HG03442 (cell line): Measurements from ENCODE around the gene CHMP6.

Experiments used
- ATAC-seq: cut with Tn5 transposase; IDR thresholded peaks from one replicate; pipeline ENCODE4 v1.9.1; 2021; ENCODE audit warnings: mild to moderate bottlenecking, moderate library complexity; ENCODE audit not compliant: unreplicated experiment

Gene CHMP6

DNA sequence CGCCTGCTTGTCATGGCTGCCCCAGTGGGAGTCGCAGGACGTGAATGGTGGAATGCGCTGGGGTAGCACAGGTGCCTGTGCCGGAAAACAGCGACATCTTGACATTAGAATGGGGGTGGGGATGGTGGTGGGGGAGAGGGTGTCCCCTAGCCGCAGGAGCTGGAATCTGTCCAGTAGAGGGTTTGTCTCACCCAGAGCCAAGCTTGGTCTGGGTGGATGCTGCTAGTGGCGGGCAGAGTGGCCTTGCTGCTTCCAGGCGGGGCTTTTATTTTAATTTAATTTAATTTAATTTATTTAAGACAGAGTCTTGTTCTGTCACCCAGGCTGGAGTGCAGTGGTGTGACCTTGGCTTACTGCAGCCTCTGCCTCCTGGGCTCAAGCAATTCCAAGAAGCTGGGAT lies 51.0 kb downstream of the CHMP6 start:
- no peak for ATAC-seq

GRCh38 chr17:81043319-81043724 lies 51.7 kb downstream of the CHMP6 start:
- ATAC-seq, result no peak

DNA sequence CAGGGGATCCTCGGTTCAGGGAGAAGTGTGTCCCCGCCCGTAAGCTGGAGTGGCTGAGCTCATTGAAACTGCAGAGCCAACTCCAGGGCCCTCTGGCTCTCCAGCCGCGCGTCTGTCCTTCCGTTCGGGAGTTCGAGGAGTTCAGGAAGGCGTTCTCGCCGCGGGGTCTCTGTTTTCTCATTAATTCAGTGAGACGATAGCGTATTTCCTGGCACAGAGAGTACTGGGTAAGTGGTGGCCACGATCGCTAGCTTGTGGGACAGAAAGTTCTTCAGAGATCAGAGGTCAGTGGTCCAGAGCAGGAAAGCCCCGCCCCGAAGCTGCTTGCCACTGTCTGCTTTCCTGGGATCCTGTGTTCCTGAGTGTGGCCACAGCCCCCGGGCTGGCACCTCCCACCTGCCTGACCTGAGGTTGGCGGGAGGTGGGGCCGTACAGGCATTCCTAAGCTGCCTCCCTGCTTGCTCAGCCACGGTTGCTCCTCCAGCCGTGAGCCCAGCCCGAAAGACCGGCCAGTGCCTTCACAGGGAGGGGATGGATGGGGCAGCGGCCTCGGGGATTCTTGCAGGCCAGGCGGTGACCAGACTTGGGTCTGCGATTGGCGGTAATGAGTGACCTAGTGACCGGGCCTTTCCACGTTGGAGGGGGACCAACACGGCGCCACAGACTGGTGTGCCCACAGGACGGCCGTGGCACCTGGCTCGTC lies 52.2 kb downstream of the CHMP6 start:
- ATAC-seq, result no peak

GRCh38 chr17:81044428-81044763 lies 52.8 kb downstream of the CHMP6 start:
- no peak for ATAC-seq

DNA sequence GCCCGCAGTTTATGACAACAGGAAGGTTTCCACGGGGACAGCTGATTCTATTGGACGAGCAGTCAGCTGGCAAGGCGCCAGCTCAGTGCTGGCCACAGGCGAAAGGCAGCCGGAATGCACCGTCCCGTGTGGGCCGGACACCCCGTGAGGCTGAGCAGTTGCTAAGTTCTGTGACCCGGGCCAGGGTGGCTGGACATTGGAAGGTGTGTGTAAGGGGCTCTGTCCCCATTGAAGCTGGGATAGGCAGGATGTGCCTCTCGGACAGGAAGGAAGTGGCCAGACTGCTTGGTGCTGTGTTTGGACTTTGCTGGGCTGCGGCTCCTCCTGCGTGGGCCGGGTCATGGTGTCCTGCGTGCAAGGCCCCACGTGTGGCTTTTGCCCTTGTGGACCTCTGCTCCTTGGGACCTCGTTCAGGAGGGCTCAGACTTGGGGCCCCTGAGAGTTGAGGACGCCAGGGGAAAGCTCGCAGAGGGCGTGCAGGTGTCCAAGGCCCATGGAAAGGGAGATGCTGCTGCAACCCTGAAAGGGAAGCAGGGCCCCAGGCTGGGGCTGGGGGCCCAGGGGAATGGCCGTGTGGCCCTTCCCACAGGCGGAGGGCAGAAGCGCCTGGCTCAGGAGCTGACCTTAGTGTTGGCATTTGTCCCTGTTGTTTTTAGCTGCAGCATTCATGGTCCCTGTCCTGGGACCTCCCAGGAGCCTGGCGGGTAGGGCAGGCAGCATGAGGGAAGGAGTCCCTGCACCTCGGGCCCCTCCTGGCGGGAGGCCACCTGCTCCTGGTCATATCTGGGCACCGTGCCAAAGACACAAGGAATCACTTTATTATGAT lies 53.3 kb downstream of the CHMP6 start:
- no peak for ATAC-seq

DNA sequence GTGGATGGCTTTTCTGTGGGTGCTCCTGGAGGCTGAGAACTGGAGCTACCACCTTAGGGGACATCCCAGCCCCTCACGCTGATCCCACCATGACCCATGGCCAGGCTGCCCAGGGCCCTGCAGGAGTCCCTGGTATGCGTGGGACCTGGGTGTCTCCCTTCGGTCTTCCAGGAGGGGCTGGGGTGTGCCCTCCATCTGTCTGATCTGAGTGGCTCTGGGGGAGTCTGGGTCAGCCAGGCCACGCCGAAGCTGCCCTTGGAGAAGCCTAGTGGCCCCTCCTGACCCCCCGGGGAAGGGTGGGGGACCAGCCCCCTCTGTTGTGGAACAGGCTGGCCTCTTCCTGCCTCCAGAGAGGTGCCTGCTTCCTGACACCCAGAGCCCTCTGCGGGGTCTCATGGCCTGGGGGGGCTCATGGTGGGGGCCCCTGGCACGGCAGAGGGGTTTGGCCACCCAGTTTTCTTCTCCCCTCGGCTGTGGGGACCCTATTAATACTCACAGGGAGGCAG lies 54.0 kb downstream of the CHMP6 start:
- no peak for ATAC-seq

DNA sequence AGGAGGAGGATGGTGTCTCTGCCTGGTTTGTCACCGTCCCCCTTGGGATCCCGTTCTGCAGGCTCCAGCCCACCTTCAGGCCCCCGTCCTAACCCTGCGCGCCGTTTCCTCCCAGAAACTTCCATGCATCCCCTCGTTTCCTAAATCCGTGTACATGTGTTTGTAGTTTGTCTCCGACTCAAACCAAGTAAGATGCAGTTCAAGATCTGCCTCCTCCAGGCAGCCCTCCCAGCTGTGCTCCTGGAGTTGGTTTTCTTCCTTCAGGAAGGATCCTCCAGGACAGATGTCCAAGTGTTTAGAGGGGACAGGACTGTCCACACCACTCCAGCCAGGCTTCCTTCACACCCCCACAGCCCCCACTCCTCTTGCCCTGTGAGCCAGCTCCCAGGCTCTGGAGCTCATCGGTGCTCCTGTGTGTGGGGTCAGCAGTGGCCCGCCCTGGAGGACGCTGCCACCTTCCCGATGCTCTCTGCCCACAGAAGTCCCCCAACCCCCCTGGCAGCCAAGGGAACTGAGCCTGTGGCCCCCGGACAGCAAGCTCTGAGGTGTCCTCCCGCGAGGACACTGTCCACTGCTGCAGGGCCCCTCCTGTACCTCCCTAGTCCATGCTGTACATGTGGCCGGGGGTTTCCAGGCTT lies 54.6 kb downstream of the CHMP6 start:
- ATAC-seq, result no peak

GRCh38 chr17:81046770-81047359 lies 55.2 kb downstream of the CHMP6 start:
- ATAC-seq, result no peak

DNA sequence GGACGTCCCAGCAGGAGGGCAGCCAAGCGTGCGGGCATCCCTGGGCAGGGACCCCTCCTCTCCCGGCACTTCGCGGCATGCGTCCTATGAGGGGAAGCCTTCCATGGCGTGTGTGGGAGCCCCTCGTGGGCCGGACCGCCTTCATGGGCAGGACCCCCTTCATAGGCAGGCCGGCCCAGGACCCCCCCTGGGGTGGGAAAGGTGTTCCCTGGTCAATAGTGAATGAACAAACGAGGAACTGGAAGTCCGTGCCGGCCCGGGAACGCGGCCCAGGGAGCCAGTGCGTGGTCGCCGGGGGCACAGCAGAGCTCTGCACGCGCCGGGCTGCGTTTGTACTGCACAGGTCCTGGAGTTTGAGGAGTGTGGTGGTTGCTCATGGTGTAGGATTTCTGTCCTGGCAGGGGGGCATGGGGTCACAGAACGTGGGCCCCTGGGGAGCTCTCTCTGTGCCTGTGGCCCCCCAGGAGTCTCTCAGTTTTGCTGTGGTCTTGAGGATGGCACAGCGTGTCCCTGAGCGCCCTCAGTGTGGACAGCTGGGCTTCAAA lies 57.3 kb downstream of the CHMP6 start:
- ATAC-seq, result no peak

DNA sequence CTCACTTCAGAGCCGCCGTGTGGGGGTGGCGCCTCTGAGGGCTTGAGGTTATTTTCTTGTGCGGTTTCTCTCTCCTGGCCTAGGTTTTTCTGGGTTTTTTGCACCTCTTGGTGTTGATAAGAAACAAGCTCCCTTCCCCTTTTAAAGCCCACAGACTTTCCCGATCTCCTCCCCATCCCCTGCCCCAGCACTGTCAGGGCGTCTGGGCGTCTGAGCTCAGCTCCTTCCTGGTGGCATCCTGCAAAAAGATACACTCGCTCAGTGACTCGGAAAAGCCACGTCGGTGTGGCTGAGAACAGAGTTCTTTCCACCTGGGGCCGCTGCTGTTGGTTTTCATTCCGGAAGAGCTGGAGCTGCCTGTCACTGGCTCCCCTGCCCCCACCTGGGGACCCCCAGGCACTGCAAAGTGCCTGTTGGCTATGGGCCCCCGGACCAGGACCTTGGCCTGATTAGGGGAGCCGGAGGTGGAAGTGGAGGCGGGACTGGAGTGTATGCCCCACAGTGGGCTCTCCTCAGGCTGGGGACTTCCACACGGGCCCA lies 57.8 kb downstream of the CHMP6 start:
- no peak for ATAC-seq
